ENCODE measurements around the gene ARPP21.

Gene ARPP21

GRCh38 chr3:35675621-35676020 is 36.3 kb downstream of the ARPP21 start:
- DNase-seq (ENCODE audit: low spot score) = no peak

GRCh38 chr3:35677797-35678196 is 38.5 kb downstream of the ARPP21 start:
- DNase-seq (ENCODE audit: low spot score) = no peak

- DNase-seq (ENCODE audit: low spot score) = no peak
Observed at GRCh38 chr3:35678643-35679161, 39.4 kb downstream of the ARPP21 start.

DNA sequence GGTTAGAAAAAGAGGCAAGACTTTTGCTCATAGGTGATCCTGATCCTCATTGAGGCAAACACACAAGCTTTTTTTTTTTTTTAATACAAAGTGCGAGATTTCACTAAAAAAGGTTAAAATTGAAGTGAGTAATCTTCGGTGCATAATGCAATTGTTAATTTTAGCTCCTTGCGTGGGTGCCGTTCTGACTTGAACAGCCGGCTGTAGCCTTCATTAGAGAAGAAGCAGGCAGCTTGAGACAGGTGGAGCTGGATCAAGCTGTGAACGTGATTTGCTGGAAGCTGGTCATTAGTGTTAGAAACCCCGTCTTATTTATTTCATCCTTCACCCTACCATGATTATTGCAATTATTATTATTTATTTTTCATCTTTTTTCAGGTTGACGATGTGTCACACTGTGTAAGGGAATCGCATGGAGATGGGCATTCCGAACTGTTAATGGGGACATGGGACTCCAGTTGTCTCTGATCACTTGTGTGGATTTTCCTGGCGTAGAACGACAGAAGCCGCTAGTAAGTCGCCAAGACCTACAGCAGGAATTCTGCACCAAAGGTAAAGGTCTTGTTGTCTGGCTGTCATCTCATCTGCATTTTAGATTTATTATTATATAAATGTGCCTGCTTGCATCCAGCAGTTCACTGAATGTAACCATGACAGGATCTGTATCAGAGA is 40.2 kb downstream of the ARPP21 start:
- DNase-seq (ENCODE audit: low spot score) = no peak

DNA sequence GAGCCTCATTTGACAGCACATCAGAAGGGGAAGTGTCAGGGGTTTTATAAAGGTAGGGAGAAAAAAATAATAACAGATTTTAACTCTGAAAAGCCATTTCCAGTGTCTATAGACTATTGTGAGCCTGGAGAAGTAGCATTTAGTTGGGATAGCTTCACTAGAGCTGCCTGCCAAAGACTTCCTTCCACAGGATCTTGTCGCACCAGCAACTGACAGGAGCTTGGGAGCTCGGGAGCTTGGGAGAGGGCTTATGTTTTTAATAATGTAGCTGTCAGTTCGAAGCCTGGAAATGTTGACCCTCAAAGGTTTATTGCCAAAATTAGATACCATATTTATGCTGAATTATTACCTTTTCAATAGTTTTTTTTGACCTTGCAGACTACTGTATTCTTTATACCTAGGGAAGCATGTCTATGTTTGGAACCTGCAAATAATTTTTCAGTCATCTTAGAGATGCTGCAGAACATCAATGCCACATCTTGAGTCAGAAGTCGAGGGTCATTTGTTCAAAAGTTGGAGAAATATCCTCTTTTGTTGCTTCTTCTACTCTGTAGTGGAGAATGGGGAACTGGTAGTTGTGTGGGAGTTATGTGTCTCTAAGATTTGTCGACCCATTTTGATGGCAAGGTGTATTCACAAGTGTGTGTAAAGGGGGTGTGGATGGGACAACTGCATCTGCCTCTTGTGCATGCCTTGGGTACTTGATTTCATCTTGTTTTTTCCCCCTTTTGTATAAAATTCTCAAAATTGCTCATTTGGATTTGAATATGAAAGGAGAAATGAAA is 41.7 kb downstream of the ARPP21 start:
- no peak for DNase-seq (ENCODE audit: low spot score)

- no peak for DNase-seq (ENCODE audit: low spot score)
Observed at GRCh38 chr3:35685153-35685552, 45.8 kb downstream of the ARPP21 start.

- DNase-seq (ENCODE audit: low spot score) = no peak
Observed at GRCh38 chr3:35688826-35689225, 49.5 kb downstream of the ARPP21 start.

GRCh38 chr3:35690271-35690670 is 50.9 kb downstream of the ARPP21 start:
- no peak for DNase-seq (ENCODE audit: low spot score)

GRCh38 chr3:35705904-35706303 is 66.6 kb downstream of the ARPP21 start:
- DNase-seq (ENCODE audit: low spot score) = no peak

DNA sequence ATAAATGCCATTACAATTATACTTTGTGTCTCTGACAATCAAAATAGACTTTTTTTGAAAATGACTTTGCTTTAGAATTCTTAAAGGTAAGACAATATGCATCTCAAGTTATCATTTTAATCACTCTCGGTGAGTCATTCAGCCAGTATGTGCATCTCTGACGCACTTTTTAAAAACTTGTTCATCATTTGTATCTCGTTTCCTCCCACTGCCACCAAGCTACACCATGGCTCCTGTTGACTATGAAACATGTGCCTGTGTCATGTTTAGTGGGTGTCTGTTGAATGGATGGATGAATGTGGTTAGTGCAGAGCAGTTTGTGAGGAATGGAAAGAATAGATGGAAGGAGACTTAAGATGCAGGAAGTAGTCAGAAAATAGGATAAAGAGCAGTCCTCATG is 68.6 kb downstream of the ARPP21 start:
- DNase-seq (ENCODE audit: low spot score) = no peak

DNA sequence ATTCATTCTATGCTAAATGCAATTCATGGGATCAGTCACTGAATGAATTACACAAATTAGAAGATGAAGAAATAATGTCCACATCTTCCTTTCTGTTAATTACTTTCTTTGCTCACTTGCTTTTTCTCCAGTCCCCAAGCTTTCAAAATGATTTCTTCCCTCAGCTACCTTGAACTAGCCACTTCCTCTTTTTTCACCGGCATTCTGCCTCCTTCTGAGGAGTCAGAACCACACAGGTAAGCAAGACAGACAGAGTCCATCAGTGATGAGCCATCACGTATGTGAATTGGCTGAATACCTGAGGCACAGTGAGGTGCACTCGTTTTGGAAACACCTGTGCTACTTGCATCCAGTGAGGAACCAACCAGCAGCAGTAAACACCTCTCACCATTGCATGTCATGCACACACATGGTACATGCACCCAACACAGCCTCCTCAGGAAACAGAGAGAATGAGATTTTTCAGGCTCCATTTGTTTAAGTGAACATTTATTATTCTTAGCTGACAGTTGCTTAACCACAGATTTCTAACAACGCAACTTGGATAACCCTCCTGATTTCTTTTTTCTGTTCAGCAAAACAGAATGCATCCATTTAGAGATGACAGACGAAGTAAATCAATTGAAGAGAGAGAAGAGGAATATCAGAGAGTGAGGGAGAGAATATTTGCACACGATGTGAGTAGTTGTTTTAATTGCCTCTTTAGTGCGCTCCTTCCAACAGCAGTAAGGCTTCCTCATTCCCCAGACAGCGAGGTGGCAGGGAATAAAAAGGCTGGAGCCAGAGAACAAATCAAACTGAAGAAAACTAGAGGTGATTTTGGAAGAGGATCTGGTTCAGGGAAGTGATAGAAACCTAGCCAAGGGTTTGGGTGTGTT is 69.3 kb downstream of the ARPP21 start:
- DNase-seq (ENCODE audit: low spot score) = no peak

DNA sequence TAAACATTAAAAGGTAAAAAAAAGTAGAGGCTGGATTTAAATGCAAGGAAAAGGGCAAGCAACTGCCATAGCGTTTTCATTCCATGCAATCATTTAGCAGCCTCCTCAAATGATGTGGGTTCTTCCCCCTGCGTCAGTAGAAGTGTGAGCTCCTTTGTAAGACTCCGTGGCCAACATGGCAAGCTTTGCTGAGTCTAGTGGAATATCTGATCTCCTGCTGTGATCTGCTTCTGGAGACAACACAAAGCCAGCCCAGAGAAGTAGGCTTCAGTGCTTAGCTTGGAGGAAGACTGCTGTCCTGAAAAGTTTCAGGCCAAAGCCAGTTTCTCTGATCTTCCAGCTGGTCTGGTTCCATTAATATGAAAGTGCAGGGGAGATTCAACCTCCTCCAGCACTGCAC is 70.4 kb downstream of the ARPP21 start:
- DNase-seq (ENCODE audit: low spot score) = no peak

DNA sequence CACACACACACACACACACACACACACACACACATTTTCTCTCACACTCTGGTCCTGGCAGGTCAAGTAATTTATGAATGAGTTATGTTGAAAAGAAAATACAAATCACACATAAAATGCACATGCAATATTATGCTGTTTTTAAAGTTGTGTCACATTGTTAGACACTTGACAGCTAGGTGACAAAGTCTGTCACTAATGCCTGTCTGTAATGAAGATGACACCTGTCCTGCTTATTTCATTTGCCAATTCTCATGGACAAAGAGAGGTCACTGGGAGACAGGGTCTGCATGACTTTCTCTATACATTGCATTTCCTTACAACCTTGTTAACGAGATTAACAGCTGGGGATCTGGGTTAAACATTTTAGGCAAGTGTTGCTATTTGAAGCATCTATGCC is 71.2 kb downstream of the ARPP21 start:
- DNase-seq (ENCODE audit: low spot score) = no peak

DNA sequence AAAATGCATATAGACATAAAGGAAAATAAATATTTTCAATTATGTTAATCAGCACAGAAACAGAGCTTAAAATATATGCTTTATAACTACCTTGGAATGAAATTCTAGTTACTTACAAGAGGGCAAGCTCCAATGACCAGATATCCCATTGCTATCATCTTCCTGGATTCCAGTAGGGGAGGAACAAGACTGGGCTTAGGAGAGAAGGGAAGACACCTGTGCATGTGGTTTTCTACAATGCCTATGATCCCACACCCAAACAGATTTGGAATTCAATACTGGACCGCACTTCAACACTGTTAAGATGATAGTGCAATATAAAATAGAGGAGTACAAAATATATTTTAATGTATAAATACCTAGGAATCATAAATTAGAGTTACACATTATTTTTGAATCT is 79.6 kb downstream of the ARPP21 start:
- no peak for DNase-seq (ENCODE audit: low spot score)

GRCh38 chr3:35721628-35722027 is 82.3 kb downstream of the ARPP21 start:
- DNase-seq (ENCODE audit: low spot score) = no peak

- no peak for DNase-seq (ENCODE audit: low spot score)
Observed at GRCh38 chr3:35722902-35723301, 83.6 kb downstream of the ARPP21 start.

DNA sequence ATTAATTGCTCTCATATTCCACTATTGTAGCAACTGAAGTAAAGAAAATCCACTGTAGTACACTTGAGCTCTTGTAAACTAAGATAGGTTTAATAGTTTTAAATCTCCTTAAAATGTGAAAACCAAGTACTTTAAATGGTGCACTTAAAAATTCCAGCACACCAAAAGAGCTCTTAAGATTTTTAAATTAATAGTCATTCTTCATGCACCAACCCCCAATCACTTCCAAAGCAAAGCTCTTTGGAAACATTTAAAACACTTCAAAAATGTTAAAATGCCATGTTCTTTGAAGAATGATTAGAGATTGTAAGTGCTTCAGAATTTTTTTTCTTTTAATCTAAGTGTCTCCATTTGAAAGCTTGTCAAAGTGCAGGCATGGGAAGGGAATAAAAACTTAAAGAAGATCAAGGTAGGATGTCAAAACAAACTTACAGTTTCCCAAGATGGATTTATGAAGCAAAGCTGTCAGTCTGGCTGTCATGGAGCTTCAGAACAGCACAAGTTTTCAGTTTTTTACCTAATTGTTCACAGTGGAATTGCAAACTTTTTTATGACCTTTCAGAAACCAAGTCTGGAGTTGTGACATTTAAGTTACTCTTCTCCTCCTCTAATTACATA is 84.3 kb downstream of the ARPP21 start:
- DNase-seq (ENCODE audit: low spot score) = no peak

DNA sequence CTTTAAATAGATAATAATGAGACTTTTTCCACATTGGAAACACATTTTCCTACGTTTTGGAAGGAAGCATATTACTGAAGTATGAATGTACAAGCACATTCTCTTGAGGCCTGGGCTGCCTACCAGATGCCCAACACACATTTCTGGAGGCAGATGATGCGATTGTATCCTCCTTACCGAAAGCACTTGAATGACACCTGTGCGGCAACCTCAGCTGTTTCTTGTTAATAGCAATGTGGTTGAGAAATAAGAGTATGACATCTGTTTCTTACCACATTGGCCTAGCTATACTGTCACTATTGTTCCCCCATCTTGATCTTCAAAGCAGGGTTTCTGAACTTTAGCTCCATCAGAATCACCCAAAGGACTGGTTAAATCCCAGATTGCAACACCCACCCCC is 84.8 kb downstream of the ARPP21 start:
- no peak for DNase-seq (ENCODE audit: low spot score)

GRCh38 chr3:35727179-35727578 is 87.9 kb downstream of the ARPP21 start:
- DNase-seq (ENCODE audit: low spot score) = no peak

GRCh38 chr3:35733341-35733740 is 94.0 kb downstream of the ARPP21 start:
- DNase-seq (ENCODE audit: low spot score) = no peak

DNA sequence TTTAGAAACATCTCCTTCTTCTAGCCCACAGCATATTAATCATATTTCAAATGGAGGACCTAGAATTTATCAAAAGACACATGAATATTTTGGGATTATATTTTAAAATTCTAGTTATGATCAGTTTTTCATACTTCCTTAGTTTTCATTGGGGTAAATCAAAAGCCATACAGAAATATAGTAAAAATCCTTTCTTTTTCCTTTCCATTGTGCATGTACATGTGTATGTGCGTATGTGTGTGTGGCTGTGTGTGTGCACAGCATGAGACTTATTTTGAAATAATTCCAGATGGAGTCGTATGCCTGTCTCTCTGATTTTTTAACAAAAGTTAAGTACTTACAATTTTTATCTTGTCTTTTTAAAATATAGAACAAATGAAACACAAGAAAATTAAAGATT is 94.5 kb downstream of the ARPP21 start:
- DNase-seq (ENCODE audit: low spot score) = no peak

DNA sequence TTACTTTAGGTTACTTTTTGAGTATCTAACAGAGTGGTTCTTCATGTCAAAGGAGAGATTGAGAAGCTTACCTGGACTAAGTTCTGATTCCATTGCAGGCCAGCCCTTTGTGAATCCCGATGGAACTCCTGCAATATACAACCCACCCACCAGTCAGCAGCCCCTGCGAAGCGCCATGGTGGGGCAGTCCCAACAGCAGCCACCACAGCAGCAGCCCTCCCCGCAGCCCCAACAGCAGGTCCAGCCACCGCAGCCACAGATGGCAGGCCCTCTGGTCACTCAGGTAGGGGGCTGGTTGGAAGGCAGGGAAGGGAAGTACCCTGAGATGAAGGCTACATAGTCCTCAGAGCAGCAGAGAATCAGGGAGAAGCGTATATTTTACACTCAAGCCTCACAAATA is 97.8 kb downstream of the ARPP21 start:
- DNase-seq (ENCODE audit: low spot score) = no peak
